GM23338 (cell line): ENCODE measurements around the gene IER2. TPM values are rescaled to one million over a fixed set of nuclear protein-coding genes. Genes with fewer than 3 reads are reported as not detected.

Experiments used
- CREB1 ChIP-seq: fragments of 250-450 bp; sonication (Bioruptor Pico); IDR thresholded peaks from 2 replicates; pipeline ENCODE4 v1.5.0; 2020; ENCODE audit warnings: low read depth, mild to moderate bottlenecking, moderate library complexity
- CTCF ChIP-seq, 2 experiments: fragments of 200-600 bp in 1 of 2; sonication (generic) in 1 of 2; conservative IDR thresholded peaks; 2 replicates each; pipeline versions ENCODE4 v1.5.1 to v1.6.1; 2016 to 2017; ENCODE audit warnings: antibody characterized with exemption in 2 of 2, low read depth in 2 of 2, mild to moderate bottlenecking in 2 of 2, moderate library complexity in 1 of 2
- JUNB ChIP-seq: IDR thresholded peaks from one replicate; pipeline ENCODE4 v1.6.1; 2016; ENCODE audit warnings: antibody characterized with exemption; ENCODE audit not compliant: unreplicated experiment
- POLR2AphosphoS5 ChIP-seq: IDR thresholded peaks from 2 replicates; pipeline ENCODE4 v1.6.1; 2016; ENCODE audit warnings: antibody characterized with exemption, low read depth
- REST ChIP-seq: IDR thresholded peaks from one replicate; pipeline ENCODE4 v1.6.1; 2018; ENCODE audit warnings: antibody characterized with exemption; ENCODE audit not compliant: unreplicated experiment
- ZNF331 ChIP-seq: fragments of 250-450 bp; sonication (Bioruptor Pico); IDR thresholded peaks from 2 replicates; pipeline ENCODE4 v1.5.0; 2020; ENCODE audit warnings: low read depth, mild to moderate bottlenecking, moderate library complexity
- ZNF462 ChIP-seq: fragments of 250-450 bp; sonication (Bioruptor Pico); IDR thresholded peaks from 2 replicates; pipeline ENCODE4 v1.5.0; 2020; ENCODE audit warnings: mild to moderate bottlenecking, moderate library complexity
- polyA plus RNA-seq: library from polyadenylated mRNA; unstranded; fragments of >200 nt; fragmentation: Nextera tagmentation; extraction: Ambion mirVana; gene quantifications from 2 replicates; pipeline ENCODE4 v1.2.1, GENCODE V29; 2016
- total RNA-seq: library from RNA; depleted of rRNA; stranded (reverse); fragments of >200 nt; shearing (Covaris generic); gene quantifications from 2 replicates; pipeline ENCODE4 v1.2.3, GENCODE V29; 2014

IER2 gene
- total and polyA plus RNA-seq, 2 experiments from 2014 or later: 124 to 191 TPM

- TF ChIP-seq ZNF462 (CRISPR knock-in tag): no peak
- TF ChIP-seq POLR2AphosphoS5: no peak
- no peak for TF ChIP-seq ZNF331 (CRISPR knock-in tag)
- TF ChIP-seq CREB1 (CRISPR knock-in tag): no peak
- TF ChIP-seq REST: no peak
- TF ChIP-seq JUNB: no peak
- TF ChIP-seq CTCF (conservative IDR thresholded peaks at IDR 0.05; ENCODE audit: low read depth in 2 of 2): no peak
Observed at GRCh38 chr19:13137290-13137794, 12.9 kb upstream of the IER2 start (continued).
